Urinary bladder (tissue), 4 donors: Measurements from ENCODE around the gene TM7SF2. TPM values are rescaled to one million over a fixed set of nuclear protein-coding genes. Genes with fewer than 3 reads are reported as not detected.

Experiments used
- DNase-seq: peaks from one replicate; pipeline ENCODE4 v3.0.0-alpha.2; 2015; ENCODE audit errors: extremely low spot score
- H3K27ac ChIP-seq: one replicate; pipeline ENCODE4 v1.5.1; 2013; ENCODE audit warnings: low read depth, mild to moderate bottlenecking, moderate library complexity
- H3K36me3 ChIP-seq: one replicate; pipeline ENCODE4 v1.6.1; 2013; ENCODE audit warnings: mild to moderate bottlenecking, moderate library complexity; ENCODE audit not compliant: insufficient read depth
- H3K4me1 ChIP-seq: one replicate; pipeline ENCODE4 v1.6.1; 2013; ENCODE audit warnings: mild to moderate bottlenecking, moderate library complexity; ENCODE audit not compliant: insufficient read depth
- H3K4me3 ChIP-seq: one replicate; pipeline ENCODE4 v1.5.1; 2013; ENCODE audit warnings: low read depth, low read length
- WGBS: extraction: QIAGEN DNeasy Blood & Tissue Kit; methylation state at CpG from one replicate; pipeline ENCODE4 v1.1.7; 2013; 5-methylcytosine and 5-hydroxymethylcytosine counted together
- polyA plus RNA-seq: library from polyadenylated mRNA; stranded (reverse); fragments of 200-250 nt; gene quantifications from one replicate; pipeline ENCODE4 v1.2.3, GENCODE V29; 2013
- total RNA-seq: library from RNA; depleted of rRNA; stranded (reverse); fragments of >200 nt; gene quantifications from one replicate; pipeline ENCODE4 v1.2.3, GENCODE V29; 2014
- donor health status: healthy with polysubstance abuse.
- donor health status: healthy.

The TM7SF2 gene
- total RNA-seq = 9.6 TPM
- polyA plus RNA-seq = 12.1 TPM

GRCh38 chr11:65111744-65112545 is at the start of gene TM7SF2:
TM7SF2 (plus strand) TSS chr11:65111872; CDS start chr11:65112016, 144 bp downstream.
- peak; percentile 82 for DNase-seq
- peaks cover 4% of the 10 kb centered on the region for H3K36me3 ChIP-seq
- peak within 1 kb of the TSS; percentile 26 for H3K4me3 ChIP-seq
- no peak within 1 kb of the TSS for H3K27ac ChIP-seq
- under 1% methylated on average over 64 of the region's 64 CpGs for WGBS
- no peaks in the 10 kb centered on the region for H3K4me1 ChIP-seq

GRCh38 chr11:65063532-65063931 is 48.1 kb upstream of the TM7SF2 start:
- Histone ChIP-seq H3K4me1 (no peaks in the 10 kb centered on the region), H3K4me3 (no peak overlapping the region), H3K36me3 (no peaks in the 10 kb centered on the region), H3K27ac (no peak overlapping the region)
- DNase-seq = no peak
- 74% methylated on average over 3 of the region's 3 CpGs for WGBS

DNA sequence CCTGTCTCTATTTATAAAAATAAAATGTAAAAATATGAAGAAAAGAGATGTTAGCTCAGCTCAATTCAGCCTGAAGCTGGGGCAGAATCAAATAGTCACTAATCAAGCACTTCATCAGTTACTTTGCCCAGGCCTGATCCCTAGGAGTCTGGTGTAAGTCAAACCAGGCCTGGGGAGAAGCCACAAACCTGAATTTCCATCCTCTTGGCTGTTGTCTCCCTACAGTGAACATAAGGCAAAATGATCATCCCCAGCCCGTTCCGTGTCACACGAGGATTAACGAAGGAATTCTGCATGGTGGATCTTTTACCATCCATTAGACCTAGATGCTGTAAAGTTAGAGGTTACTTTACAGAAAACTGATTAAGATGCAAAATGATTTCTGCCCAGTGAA is 46.8 kb upstream of the TM7SF2 start:
- no peak overlapping the region for H3K27ac ChIP-seq
- no peak overlapping the region for H3K4me3 ChIP-seq
- H3K4me1 ChIP-seq = no peaks in the 10 kb centered on the region
- 72% methylated on average over 4 of the region's 4 CpGs for WGBS
- DNase-seq = no peak
- H3K36me3 ChIP-seq = no peaks in the 10 kb centered on the region

GRCh38 chr11:65065851-65066250 is 45.8 kb upstream of the TM7SF2 start:
- no peak for DNase-seq
- Histone ChIP-seq H3K36me3 (no peaks in the 10 kb centered on the region), H3K4me1 (no peaks in the 10 kb centered on the region), H3K27ac (no peak overlapping the region), H3K4me3 (no peak overlapping the region)
- 72% methylated on average over 7 of the region's 7 CpGs for WGBS

GRCh38 chr11:65066315-65066714 is 45.4 kb upstream of the TM7SF2 start:
- no peak overlapping the region for H3K4me3 ChIP-seq
- no peaks in the 10 kb centered on the region for H3K4me1 ChIP-seq
- H3K36me3 ChIP-seq = no peaks in the 10 kb centered on the region
- DNase-seq = no peak
- H3K27ac ChIP-seq = no peak overlapping the region
- WGBS = 70% methylated on average over 11 of the region's 11 CpGs

DNA sequence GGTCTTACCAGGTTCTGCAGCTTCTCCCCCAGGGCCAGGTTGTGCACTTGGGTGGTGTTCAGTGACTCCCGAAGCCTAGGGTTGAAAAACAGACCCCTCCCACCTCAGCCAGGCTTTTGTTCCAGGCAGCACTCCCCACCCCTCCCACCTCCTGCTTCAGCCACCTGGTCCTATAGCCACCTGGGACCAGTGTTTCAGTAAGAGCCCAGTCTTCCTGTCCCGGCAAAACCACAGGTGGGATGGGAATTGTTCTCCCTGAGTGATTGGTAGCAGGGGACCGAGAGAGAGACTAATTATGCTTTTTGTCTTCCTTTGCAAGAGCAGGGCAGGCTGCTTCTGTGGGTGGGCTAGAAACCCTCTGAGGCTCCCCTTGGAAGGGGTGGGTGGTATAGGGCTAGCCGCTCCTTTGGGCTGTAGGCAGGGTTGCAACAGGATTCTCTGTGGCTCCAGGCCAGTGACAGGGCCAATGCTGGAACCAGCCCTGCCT is 44.8 kb upstream of the TM7SF2 start:
- WGBS = 66% methylated on average over 4 of the region's 4 CpGs
- no peak overlapping the region for H3K4me3 ChIP-seq
- DNase-seq = no peak

GRCh38 chr11:65067446-65067845 is 44.2 kb upstream of the TM7SF2 start:
- H3K36me3 ChIP-seq = no peaks in the 10 kb centered on the region
- no peaks in the 10 kb centered on the region for H3K4me1 ChIP-seq
- no peak overlapping the region for H3K4me3 ChIP-seq
- WGBS = 76% methylated on average over 10 of the region's 10 CpGs
- no peak for DNase-seq
- no peak overlapping the region for H3K27ac ChIP-seq

More for the DNA sequence above, 44.8 kb upstream of the TM7SF2 start:
- no peaks in the 10 kb centered on the region for H3K36me3 ChIP-seq
- H3K27ac ChIP-seq = no peak overlapping the region
- no peaks in the 10 kb centered on the region for H3K4me1 ChIP-seq

DNA sequence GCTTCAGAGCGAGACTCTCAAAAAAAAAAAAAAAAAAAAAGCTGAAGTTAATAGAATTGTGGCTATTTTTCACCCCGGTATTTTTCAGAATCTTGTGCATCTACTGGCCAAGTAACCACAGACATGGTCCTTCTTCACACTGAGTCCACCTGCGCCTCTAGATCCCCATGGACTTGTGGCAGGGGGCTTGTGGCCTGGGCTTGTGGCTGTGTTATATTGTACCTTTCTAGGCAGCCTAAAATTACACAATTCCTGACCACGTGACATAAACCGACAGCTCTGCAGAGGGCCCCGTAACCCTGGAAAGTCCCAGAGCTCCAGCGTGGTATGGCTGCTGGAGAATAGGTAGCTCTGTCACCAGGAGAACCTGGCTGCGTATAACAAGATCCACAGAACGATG is 42.5 kb upstream of the TM7SF2 start:
- Histone ChIP-seq H3K4me3 (no peak overlapping the region), H3K36me3 (no peaks in the 10 kb centered on the region), H3K27ac (no peak overlapping the region), H3K4me1 (no peaks in the 10 kb centered on the region)
- DNase-seq = no peak
- WGBS = 65% methylated on average over 9 of the region's 9 CpGs

DNA sequence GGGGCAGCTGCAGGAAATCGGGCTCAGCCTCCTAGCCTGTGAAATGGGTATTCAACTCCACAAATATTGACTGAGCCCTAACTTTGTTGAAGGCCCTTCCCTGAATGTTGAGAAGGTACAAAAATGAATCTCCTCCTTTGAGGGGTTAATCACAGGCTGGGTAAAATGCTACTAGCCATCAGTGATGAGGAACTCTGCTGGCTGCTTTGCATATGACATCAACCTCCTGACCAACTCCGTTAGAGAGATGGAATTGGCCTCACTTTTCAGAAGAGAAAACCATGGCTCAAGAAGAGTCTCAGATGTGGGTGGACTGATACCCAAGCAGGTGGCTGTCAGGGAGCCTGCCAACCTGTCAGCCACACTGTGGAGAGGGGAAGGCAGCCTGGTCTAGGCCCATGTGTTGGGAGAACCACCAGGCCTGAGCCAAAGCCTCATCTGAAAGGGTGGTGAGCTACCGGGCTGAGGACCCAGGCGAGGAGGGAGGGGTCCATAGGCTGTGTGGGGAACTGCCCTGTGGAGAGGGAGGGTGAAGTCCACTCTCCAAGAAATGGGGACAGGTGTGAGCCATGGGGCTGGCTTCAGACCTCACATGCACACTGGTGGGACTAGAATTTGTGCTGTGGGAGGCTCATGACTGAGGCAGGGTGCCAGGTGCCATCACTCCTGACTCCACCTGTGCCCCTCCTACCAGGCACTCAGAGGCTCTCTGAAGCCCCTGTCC is 39.6 kb upstream of the TM7SF2 start:
- Histone ChIP-seq H3K4me3 (no peak overlapping the region), H3K27ac (no peak overlapping the region), H3K36me3 (no peaks in the 10 kb centered on the region), H3K4me1 (no peaks in the 10 kb centered on the region)
- no peak for DNase-seq
- WGBS = 66% methylated on average over 4 of the region's 4 CpGs

DNA sequence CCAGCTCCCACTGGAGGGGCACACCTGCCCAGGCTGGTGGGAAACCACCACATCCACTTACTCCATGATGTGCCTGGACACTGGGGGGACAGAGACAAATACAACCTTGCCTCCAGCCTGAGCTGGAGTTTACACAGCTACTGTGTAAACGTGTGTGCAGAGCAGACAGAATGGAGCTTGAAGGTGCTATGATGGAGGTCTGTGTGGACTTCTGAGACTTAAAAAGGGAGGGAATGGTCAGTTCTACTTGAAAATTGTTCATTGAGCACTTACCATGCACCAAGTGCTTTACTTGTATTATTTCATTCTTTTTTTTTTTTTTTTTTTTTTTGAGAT is 39.1 kb upstream of the TM7SF2 start:
- Histone ChIP-seq H3K4me3 (no peak overlapping the region), H3K36me3 (no peaks in the 10 kb centered on the region), H3K27ac (no peak overlapping the region), H3K4me1 (no peaks in the 10 kb centered on the region)
- 58% methylated on average over 1 of the region's 1 CpG for WGBS
- DNase-seq = no peak

DNA sequence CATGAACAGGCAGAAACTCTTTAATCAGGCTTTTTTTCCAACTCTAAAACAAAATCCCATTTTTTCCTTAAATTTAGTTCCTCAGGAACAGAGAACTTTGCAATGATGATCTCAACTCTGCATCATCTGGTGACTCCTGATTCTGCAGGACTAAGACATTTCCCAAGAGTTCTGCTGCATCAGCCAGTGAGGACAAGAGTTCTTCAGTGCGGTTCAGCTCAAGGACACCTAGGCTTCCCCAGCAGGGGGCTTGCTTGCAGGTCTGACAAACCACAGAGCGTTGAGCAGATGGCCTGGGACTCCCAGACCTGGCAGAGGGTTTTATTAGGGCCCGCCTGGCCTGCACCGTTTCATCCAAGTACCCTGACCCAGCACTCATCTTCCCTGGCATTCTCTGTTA is 34.2 kb upstream of the TM7SF2 start:
- Histone ChIP-seq H3K4me3 (no peak overlapping the region), H3K36me3 (no peaks in the 10 kb centered on the region), H3K27ac (no peak overlapping the region), H3K4me1 (no peaks in the 10 kb centered on the region)
- WGBS = 63% methylated on average over 4 of the region's 4 CpGs
- DNase-seq = no peak

DNA sequence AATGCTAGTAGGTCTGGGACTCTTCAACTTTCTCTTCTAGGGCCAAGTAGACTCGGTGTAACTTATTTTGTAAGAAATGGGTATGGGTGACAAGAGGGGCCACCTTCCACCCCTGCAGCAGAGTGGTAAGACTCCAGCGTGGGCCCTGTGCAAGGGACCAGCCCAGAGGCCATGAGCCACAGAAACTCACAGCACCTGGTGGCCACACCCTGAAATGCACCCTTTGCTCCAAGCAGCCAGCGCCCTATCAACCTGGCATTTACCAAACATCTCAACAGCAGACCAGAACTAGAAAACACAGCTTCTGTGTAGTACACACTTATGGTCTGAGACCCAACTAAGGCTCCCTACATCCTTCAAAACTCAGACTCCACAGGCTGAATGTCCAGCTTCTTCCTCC is 33.5 kb upstream of the TM7SF2 start:
- WGBS = 60% methylated on average over 3 of the region's 3 CpGs
- Histone ChIP-seq H3K4me1 (no peaks in the 10 kb centered on the region), H3K27ac (no peak overlapping the region), H3K36me3 (no peaks in the 10 kb centered on the region), H3K4me3 (no peak overlapping the region)
- DNase-seq = no peak

- 93% methylated on average over 9 of the region's 9 CpGs for WGBS
- Histone ChIP-seq H3K4me1 (no peaks in the 10 kb centered on the region), H3K36me3 (no peaks in the 10 kb centered on the region), H3K27ac (no peak overlapping the region), H3K4me3 (no peak overlapping the region)
- DNase-seq = no peak
Observed at GRCh38 chr11:65078786-65079342, 32.8 kb upstream of the TM7SF2 start.
